ENCODE results near the gene DDC. TPM values are rescaled to one million over a fixed set of nuclear protein-coding genes. Genes with fewer than 3 reads are reported as not detected.
"Not testable (repeated sequence)": the region's sequence is repeated elsewhere in the genome, so short reads cannot be mapped to it uniquely, and the experiment has no call there.

The DDC gene
- total RNA-seq, 1 experiment from 2014 or later: not detected

DNA sequence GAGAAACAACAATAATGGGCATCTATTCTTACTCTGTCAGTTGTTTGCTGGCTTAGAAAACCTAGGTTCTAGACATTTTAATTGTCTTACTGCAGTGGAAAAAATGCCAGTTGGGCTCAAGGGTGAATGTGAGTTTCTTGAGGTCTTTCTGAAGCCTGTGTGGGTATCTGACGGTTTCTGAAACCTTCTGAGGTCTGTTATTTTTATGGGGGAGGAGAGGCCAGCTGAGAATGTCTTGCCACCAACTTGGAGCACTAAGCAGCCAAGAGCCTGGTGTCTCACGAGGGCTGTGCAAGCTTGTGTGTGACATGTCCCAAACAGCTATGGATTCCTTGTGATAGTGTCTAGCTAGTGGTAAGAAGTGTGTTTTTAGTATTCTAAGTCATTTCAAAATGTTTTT lies 24.2 kb upstream of the DDC start:
- DNase-seq (ENCODE audit: low read depth): no peak

- no peak for DNase-seq (ENCODE audit: low read depth)
These were observed 23.7 kb upstream of the DDC start for GRCh38 chr7:50588937-50589336.

DNA sequence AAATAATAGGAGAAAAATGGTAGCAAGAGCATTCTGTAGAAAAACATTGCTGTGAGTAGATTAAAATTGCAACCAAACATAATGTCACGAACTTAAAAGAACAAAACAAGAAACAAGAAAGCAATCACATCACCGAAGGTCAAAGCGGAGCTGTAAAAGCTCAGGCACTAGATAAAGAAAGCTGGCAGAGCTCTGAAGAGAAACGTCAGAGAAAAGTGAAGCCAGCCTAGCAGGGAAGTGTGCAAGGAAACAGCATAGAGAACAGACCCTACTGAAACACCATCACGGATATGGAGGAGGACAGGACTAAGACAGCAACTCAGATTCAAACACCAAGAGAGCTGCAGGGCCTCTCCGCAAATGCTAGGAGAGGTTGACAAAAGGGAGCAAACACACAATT lies 22.5 kb upstream of the DDC start:
- no peak for DNase-seq (ENCODE audit: low read depth)

DNA sequence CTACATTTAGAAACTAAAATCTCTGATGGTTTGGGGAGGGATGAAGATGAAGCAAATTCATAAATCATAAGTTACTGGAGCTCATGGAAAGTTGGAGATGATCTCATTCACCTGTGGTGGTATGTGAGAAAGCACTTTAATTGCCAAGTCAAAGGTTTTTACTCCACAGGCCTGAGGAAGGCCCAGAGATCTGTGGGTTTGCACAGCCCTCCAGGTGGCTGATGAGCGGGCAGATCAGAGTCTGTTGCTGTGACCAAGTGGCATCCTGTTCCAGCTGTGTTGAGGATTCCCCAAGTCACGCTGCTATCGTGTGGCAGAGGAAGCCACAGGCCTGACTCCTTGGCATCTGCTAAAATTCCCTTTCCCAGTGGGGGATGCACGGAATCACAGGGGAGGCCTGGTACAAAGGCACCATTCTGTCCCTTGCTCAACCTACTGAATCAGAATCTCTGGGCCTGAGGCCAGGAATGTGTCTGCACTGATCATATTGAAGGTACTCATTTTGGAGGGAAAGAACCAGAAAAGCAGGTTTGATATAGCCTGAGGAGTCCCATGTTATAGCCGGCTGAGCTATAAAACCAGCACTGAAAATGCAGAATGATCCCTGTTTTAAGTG lies 19.7 kb upstream of the DDC start:
- no peak for DNase-seq (ENCODE audit: low read depth)

DNA sequence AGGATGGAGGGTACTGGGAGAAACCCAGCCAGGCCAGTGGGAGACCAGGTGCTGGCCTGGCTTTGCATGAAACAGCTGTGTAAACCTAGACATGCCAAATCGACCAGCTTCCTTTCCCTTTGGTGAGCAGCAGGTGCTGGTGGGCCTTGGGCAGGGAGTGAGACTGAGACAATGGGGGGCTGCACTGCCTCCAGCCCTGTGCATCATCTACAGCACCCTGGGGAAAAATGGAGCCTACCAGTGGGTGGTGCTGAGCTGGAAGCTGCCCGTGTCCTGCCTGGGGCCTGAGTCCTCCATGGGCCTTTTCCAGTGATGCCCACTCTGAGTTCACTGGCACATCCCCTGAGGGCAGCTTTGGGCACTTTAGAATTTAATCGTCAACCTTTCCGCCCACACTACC lies 19.2 kb upstream of the DDC start:
- DNase-seq (ENCODE audit: low read depth): no peak

DNA sequence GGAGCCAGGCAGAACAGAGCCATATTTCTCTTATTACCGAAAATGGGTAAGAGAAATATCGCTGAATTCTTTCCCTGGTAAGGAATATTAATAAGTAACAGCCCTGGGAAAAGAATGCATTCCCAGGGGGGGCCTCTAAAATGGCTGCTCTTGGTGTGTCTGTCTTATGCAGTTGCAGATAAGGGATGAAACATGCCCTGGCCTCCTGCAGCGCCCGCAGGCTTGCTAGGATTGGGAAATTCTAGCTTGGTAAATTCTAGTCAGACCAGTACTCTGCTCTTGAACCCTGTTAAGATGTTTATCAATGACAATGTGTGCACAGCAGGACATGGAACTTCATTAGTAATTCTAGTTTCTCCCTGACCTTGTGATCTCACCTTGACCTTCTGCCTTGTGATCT lies 18.1 kb upstream of the DDC start:
- DNase-seq (ENCODE audit: low read depth): not testable (repeated sequence)

GRCh38 chr7:50582271-50582670 lies 17.1 kb upstream of the DDC start:
- DNase-seq (ENCODE audit: low read depth): not testable (repeated sequence)

DNA sequence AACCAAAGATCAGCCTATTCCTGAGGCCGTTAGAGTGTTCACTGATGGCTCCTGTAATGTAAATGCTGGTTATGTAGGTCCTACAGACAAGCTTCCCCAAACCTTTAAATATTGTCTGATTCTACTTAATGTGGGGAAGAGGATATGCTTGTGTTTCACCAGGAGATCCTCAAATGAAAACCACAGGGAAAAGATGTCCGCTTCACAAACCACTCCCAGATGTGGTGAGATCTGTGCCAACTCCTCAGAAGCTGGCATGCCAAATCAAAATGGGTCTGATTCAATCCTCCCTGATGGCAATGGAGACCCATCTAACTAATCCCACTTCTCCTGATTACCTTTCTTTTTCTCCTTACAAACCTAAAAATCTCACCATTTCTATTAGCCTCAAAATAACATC lies 15.5 kb upstream of the DDC start:
- DNase-seq (ENCODE audit: low read depth): not testable (repeated sequence)

DNA sequence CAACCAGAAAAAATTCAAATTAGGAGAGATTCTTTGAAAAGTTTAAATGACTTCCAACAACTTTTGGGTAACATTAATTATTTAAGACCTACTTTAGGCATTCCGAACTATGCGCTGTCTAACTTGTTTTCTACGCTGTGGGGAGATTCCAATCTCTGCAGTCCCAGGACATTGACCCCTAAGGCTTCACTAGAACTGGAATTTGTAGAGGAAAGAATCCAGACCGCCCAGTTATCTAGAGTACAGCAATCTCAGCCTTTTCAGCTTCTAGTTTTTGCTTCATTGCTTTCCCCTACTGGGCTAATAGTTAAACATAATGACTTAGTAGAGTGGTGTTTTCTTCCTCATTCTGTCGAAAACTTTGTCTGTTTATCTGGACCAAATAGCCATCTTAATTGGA lies 14.9 kb upstream of the DDC start:
- DNase-seq (ENCODE audit: low read depth): no peak

GRCh38 chr7:50578105-50578504 lies 12.9 kb upstream of the DDC start:
- not testable (repeated sequence) for DNase-seq (ENCODE audit: low read depth)

GRCh38 chr7:50577569-50577968 lies 12.4 kb upstream of the DDC start:
- DNase-seq (ENCODE audit: low read depth): no peak

DNA sequence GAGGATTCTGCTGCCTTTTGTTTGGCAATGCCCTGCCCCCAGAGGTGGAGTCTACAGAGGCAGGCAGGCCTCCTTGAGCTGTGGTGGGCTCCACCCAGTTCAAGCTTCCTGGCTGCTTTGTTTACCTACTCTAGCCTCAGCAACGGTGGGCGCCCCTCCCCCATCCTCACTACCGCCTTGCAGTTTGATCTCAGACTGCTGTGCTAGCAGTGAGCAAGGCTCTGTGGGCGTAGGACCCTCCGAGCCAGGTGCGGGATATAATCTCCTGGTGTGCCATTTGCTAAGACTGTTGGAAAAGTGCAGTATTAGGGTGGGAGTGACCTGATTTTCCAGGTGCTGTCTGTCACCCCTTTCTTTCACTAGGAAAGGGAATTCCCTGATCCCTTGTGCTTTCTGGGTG lies 11.2 kb upstream of the DDC start:
- not testable (repeated sequence) for DNase-seq (ENCODE audit: low read depth)

DNA sequence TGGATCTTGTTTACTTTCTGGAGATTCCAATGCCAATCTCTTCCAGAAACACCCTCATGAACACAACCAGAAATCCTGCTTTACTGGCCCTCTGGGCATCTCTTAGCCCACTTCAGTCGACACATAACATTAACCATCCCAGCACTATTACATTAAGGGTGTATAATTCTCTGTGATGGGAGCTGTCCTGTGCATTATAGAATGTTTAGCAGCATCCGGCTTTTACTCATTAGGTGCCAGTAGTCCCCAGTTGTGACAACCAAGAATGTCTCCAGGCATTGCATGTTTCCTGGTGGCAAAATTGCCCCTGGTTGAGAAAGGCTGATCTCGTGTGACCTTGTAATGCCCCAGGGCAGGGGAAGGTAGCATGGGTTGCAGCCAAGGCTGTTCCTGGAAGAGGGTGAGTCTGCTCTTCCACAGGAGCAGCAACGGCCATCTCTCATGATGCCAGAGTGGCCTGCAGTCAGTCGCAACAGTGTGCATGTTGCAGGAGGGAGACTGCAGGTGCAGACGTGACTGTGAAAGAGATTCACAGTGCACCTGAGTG lies 2.6 kb upstream of the DDC start:
- DNase-seq (ENCODE audit: low read depth): no peak

GRCh38 chr7:50565977-50566376 lies 772 bp upstream of the DDC start:
- no peak for DNase-seq (ENCODE audit: low read depth)

DNA sequence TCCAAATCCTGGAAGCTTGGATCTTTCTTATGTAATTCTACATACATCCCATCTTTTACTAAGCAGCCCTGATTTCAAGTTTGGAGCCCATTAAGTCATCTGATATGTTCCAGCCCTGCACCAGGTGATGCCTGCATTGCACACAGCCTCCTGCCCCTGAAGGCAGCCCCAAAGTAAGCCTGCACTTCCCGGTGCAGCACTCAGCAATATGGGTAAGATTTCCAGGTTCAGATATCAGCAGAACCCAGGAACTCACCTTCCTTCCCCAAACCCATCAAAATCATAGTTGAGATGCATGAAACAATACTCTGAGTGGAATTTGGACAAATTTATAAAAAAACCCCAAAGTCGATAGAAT lies 333 bp upstream of the DDC start:
- no peak for DNase-seq (ENCODE audit: low read depth)

- no peak for DNase-seq (ENCODE audit: low read depth)
These were observed 1.0 kb downstream of the DDC start for GRCh38 chr7:50564171-50564570.

GRCh38 chr7:50562136-50562535 lies 3.1 kb downstream of the DDC start:
- DNase-seq (ENCODE audit: low read depth): no peak

GRCh38 chr7:50560865-50561351 lies 4.3 kb downstream of the DDC start:
- DNase-seq (ENCODE audit: low read depth): no peak

DNA sequence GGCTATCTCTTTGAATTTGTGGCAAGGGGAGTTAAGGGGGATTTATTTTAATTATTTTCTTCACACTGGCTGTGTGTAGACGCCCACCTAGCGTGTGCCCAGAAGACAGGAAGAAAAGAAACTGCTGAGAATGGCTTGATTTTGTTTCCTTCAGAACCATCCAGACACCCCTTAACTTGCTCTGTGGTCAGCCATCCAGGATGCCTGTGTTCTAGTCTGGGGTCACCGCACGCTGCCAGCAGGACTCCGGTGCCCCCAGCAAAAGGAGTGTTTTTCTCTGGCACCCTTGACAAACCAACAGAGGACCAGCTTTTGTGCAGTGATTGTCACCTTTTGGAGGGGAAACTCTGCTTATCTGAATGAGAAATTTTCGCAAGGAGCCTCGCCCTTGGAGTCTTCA lies 5.3 kb downstream of the DDC start:
- no peak for DNase-seq (ENCODE audit: low read depth)

DNA sequence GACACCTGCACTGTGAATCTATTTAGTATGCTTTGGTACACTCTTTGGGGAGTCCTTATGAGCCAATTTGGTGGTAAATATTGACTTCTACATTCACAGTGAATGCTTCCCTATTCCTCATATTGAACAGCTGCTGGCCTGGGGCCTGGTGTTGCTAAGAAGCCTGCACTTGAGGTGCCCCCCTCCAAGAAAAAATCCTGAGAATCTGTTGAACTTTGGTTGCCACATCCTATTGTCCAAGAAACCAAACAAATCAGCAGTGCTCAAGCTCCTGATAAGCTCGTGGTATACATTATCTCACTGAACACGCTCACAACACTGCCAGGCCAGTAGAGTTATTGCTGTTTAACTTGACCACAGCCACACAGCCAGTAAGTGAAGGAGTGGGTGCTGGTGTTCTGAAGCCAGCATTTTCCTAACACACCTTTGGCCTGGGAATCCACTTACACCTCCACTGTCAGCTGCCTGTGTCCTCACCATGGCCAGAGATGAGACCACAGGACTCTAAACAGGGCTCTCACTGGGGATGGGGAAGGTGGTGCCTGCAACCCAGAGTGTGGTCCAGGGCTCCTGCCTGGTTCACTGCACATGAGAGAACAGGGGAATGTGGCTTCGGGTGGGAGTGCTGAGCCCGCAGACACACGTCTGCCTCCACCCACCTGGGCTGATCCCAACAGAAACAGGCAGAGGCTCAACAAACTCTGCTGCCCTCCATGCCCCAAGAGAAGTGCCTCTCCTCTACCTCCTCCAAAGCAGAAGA lies 6.7 kb downstream of the DDC start:
- no peak for DNase-seq (ENCODE audit: low read depth)

DNA sequence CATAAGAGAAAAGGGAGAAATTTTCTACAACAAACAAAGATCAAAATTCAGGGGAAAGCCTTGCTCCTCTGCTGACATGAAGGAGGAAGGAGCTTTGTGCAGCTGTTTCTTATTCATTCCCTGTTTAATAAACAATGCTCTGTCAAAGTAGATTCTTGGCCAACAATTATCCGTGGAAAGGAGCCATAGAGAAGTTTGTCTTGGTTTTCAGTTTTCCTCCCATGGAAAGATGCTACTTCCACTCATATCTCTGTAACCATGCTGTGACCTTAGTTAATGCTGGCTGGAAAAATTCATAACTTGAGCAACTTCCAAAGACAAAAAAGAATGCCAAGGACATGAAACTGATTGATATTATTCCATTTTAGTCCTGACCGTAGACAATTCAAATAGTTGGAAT lies 8.1 kb downstream of the DDC start:
- no peak for DNase-seq (ENCODE audit: low read depth)

DNA sequence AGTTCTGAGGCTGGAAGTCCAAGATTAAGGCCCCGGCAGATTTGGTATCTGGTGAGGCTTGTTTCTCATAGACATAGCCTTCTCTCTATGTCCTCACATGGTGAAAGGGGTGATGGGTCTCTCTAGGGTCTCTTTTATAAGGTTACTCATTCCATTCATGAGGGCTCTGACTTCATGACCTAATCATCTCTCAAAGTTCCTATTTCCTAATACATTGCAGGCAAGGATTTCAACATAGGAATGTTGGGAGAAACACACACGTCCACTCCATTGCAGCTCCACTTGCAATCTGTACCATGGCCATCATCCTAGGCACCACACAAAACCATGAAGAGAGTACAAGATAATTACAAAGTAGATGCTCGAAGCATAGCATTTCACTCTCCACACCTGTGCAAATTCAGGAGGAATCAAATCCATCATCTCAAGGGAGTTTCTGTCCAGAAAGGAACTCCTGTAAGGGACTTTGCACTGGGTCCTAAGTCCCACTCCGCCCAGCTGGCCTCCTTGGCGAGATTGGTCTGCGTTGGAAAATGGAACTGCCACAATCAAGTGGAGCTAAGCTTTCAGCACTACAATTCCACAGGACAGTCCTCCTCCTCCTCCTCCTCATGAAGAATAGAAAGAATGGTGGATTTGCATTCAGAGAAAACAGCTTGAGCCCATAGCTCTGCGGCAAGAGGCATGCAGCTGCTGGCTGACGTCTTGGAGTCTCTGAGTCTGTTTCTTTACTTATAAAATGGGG lies 8.8 kb downstream of the DDC start:
- no peak for DNase-seq (ENCODE audit: low read depth)
